NCI-H345 (cell line): Measurements from ENCODE around the gene PLEK2.
"Not testable (repeated sequence)": the region's sequence is repeated elsewhere in the genome, so short reads cannot be mapped to it uniquely, and the experiment has no call there.

Experiments
- DNase-seq: peaks from one replicate; lab custom pipeline; 2025; lab: John Stamatoyannopoulos, UW

PLEK2 gene

GRCh38 chr14:67411820-67412421 is at the start of gene PLEK2:
Gene PLEK2, minus strand, starts transcription at chr14:67412165. Its CDS starts 106 bp downstream, at chr14:67412059.
- peak; percentile 68 for DNase-seq

- DNase-seq = no peak
These were observed 49.5 kb upstream of the PLEK2 start for GRCh38 chr14:67461341-67461985.

- no peak for DNase-seq
These were observed 47.4 kb upstream of the PLEK2 start for GRCh38 chr14:67459336-67459735.

- DNase-seq = no peak
These were observed 45.8 kb upstream of the PLEK2 start for GRCh38 chr14:67457782-67458181.

- DNase-seq = no peak
These were observed 44.8 kb upstream of the PLEK2 start for GRCh38 chr14:67456732-67457131.

GRCh38 chr14:67453575-67454300 is 41.8 kb upstream of the PLEK2 start:
- no peak for DNase-seq

GRCh38 chr14:67451667-67452066 is 39.7 kb upstream of the PLEK2 start:
- not testable (repeated sequence) for DNase-seq

GRCh38 chr14:67449096-67449495 is 37.1 kb upstream of the PLEK2 start:
- no peak for DNase-seq

GRCh38 chr14:67447033-67447381 is 35.0 kb upstream of the PLEK2 start:
- no peak for DNase-seq

GRCh38 chr14:67446371-67447032 is 34.5 kb upstream of the PLEK2 start:
- peak; percentile 66 for DNase-seq

- DNase-seq = no peak
These were observed 32.4 kb upstream of the PLEK2 start for GRCh38 chr14:67444395-67444794.

- DNase-seq = peak; percentile 66
These were observed 30.4 kb upstream of the PLEK2 start for GRCh38 chr14:67442139-67442906.

GRCh38 chr14:67441672-67442071 is 29.7 kb upstream of the PLEK2 start:
- DNase-seq = no peak

GRCh38 chr14:67441256-67441655 is 29.3 kb upstream of the PLEK2 start:
- no peak for DNase-seq

- no peak for DNase-seq
These were observed 28.5 kb upstream of the PLEK2 start for GRCh38 chr14:67440513-67440912.

- no peak for DNase-seq
These were observed 27.0 kb upstream of the PLEK2 start for GRCh38 chr14:67438969-67439368.

- DNase-seq = no peak
These were observed 24.3 kb upstream of the PLEK2 start for GRCh38 chr14:67436006-67436866.

- DNase-seq = no peak
These were observed 23.6 kb upstream of the PLEK2 start for GRCh38 chr14:67435603-67436002.

GRCh38 chr14:67432050-67432564 is 20.1 kb upstream of the PLEK2 start:
- DNase-seq = no peak

- DNase-seq = no peak
These were observed 17.7 kb upstream of the PLEK2 start for GRCh38 chr14:67429510-67430205.
